ENCODE results near the gene MATR3. TPM values are rescaled to one million over a fixed set of nuclear protein-coding genes. Genes with fewer than 3 reads are reported as not detected.
A peak's percentile ranks its signal among the peaks of the same experiment; 100 is the strongest.
"Not testable (repeated sequence)": the region's sequence is repeated elsewhere in the genome, so short reads cannot be mapped to it uniquely, and the experiment has no call there.

Gene MATR3
- polyA plus RNA-seq, 1 donor: 320 TPM

DNA sequence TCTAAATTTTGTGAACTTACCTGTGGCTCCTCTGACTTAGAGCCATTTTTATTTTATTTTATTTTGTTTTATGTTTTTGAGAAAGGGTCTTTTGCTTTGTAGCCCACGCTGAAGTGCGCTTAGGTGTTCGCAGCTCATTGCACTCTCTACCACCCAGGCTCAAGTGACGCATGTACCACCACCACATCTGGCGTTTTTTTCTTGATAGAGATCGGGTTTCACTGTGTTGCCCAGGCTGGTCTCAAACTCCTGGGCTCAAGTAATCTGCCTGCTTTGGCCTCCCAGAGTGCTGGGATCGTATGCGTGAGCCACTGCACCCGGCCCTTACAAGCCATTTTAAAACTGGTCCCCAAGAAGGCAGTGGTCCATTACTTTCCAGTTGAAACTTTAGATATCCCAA lies 18.5 kb downstream of the MATR3 start:
- Histone ChIP-seq H3K4me1 (ENCODE audit: control insufficient read depth, insufficient read depth, low read length) (no peaks in the 10 kb centered on the region), H3K27me3 (ENCODE audit: control insufficient read depth, insufficient read depth, low read length) (no peaks in the 10 kb centered on the region), H3K27ac (ENCODE audit: low read length) (no peak overlapping the region), H3K9me3 (ENCODE audit: control insufficient read depth, low read depth, low read length) (no peaks in the 10 kb centered on the region), H3K36me3 (ENCODE audit: control insufficient read depth, insufficient read depth, low read length) (peaks cover 15% of the 10 kb centered on the region), H3K4me3 (ENCODE audit: low read length) (no peak overlapping the region)
- 100% methylated on average over 2 of the region's 9 CpGs for WGBS (ENCODE audit: insufficient coverage, low lambda C conversion rate)
- DNase-seq: no peak

GRCh38 chr5:139314276-139314675 lies 20.7 kb downstream of the MATR3 start:
- Histone ChIP-seq H3K9me3 (ENCODE audit: control insufficient read depth, low read depth, low read length) (no peaks in the 10 kb centered on the region), H3K27ac (ENCODE audit: low read length) (no peak overlapping the region), H3K4me3 (ENCODE audit: low read length) (no peak overlapping the region), H3K27me3 (ENCODE audit: control insufficient read depth, insufficient read depth, low read length) (no peaks in the 10 kb centered on the region), H3K4me1 (ENCODE audit: control insufficient read depth, insufficient read depth, low read length) (no peaks in the 10 kb centered on the region), H3K36me3 (ENCODE audit: control insufficient read depth, insufficient read depth, low read length) (peaks cover 30% of the 10 kb centered on the region)
- no peak for DNase-seq
- no CpG with 5 or more reads among the region's 1 CpG for WGBS (ENCODE audit: insufficient coverage, low lambda C conversion rate)

DNA sequence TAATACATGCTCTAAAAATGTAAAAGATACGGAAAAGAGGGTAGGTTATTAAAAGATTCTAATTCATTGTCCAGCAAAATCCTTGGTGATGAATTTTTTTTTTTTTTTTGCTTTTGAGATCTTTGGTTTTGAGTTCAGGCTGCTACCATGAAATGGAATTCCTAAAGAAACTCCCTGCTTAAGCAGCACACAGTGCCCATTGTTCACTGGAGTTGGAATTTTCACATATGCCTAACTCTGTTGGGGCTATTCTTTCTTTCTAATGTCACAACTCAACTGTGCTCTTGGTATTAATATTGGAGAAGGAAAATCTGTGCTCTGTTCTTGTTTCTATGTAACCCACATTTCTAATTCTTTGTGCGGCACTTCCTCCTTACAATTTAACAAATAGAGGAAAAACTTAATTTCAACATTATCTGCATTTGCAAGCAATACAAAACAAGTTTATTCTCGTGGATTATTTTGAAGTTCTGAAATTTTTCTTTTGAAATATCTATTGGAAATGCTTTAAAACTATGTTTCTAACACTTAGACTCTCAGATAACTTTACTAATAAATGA lies 21.6 kb downstream of the MATR3 start:
- H3K27ac ChIP-seq (ENCODE audit: low read length): no peak overlapping the region
- no peak for DNase-seq
- H3K4me1 ChIP-seq (ENCODE audit: control insufficient read depth, insufficient read depth, low read length): no peaks in the 10 kb centered on the region
- whole genome bisulfite sequencing (ENCODE audit: insufficient coverage, low lambda C conversion rate): 100% methylated on average over 3 of the region's 3 CpGs
- peaks cover 37% of the 10 kb centered on the region for H3K36me3 ChIP-seq (ENCODE audit: control insufficient read depth, insufficient read depth, low read length)
- no peak overlapping the region for H3K4me3 ChIP-seq (ENCODE audit: low read length)
- H3K27me3 ChIP-seq (ENCODE audit: control insufficient read depth, insufficient read depth, low read length): no peaks in the 10 kb centered on the region
- H3K9me3 ChIP-seq (ENCODE audit: control insufficient read depth, low read depth, low read length): no peaks in the 10 kb centered on the region

GRCh38 chr5:139335811-139336210 lies 42.3 kb downstream of the MATR3 start:
- no peak for DNase-seq
- 70% methylated on average over 3 of the region's 6 CpGs for WGBS (ENCODE audit: insufficient coverage, low lambda C conversion rate)
- H3K4me3 ChIP-seq (ENCODE audit: low read length): no peak overlapping the region
- H3K4me1 ChIP-seq (ENCODE audit: control insufficient read depth, insufficient read depth, low read length): no peaks in the 10 kb centered on the region
- H3K27me3 ChIP-seq (ENCODE audit: control insufficient read depth, insufficient read depth, low read length): no peaks in the 10 kb centered on the region
- no peak overlapping the region for H3K27ac ChIP-seq (ENCODE audit: low read length)
- no peaks in the 10 kb centered on the region for H3K9me3 ChIP-seq (ENCODE audit: control insufficient read depth, low read depth, low read length)
- peaks cover 16% of the 10 kb centered on the region for H3K36me3 ChIP-seq (ENCODE audit: control insufficient read depth, insufficient read depth, low read length)

GRCh38 chr5:139340051-139340450 lies 46.5 kb downstream of the MATR3 start:
- no CpG with 5 or more reads among the region's 2 CpGs for WGBS (ENCODE audit: insufficient coverage, low lambda C conversion rate)
- Histone ChIP-seq H3K9me3 (ENCODE audit: control insufficient read depth, low read depth, low read length) (no peaks in the 10 kb centered on the region), H3K36me3 (ENCODE audit: control insufficient read depth, insufficient read depth, low read length) (peaks cover 2% of the 10 kb centered on the region), H3K4me1 (ENCODE audit: control insufficient read depth, insufficient read depth, low read length) (peaks cover 3% of the 10 kb centered on the region), H3K27ac (ENCODE audit: low read length) (no peak overlapping the region), H3K27me3 (ENCODE audit: control insufficient read depth, insufficient read depth, low read length) (no peaks in the 10 kb centered on the region), H3K4me3 (ENCODE audit: low read length) (no peak overlapping the region)
- no peak for DNase-seq

GRCh38 chr5:139341187-139341688 lies 47.7 kb downstream of the MATR3 start:
- Histone ChIP-seq H3K36me3 (ENCODE audit: control insufficient read depth, insufficient read depth, low read length) (peaks cover 2% of the 10 kb centered on the region), H3K4me3 (ENCODE audit: low read length) (peak overlapping the region; percentile 98), H3K27ac (ENCODE audit: low read length) (no peak overlapping the region), H3K27me3 (ENCODE audit: control insufficient read depth, insufficient read depth, low read length) (no peaks in the 10 kb centered on the region), H3K4me1 (ENCODE audit: control insufficient read depth, insufficient read depth, low read length) (peaks cover 3% of the 10 kb centered on the region), H3K9me3 (ENCODE audit: control insufficient read depth, low read depth, low read length) (no peaks in the 10 kb centered on the region)
- no CpG with 5 or more reads among the region's 17 CpGs for WGBS (ENCODE audit: insufficient coverage, low lambda C conversion rate)
- no peak for DNase-seq

DNA sequence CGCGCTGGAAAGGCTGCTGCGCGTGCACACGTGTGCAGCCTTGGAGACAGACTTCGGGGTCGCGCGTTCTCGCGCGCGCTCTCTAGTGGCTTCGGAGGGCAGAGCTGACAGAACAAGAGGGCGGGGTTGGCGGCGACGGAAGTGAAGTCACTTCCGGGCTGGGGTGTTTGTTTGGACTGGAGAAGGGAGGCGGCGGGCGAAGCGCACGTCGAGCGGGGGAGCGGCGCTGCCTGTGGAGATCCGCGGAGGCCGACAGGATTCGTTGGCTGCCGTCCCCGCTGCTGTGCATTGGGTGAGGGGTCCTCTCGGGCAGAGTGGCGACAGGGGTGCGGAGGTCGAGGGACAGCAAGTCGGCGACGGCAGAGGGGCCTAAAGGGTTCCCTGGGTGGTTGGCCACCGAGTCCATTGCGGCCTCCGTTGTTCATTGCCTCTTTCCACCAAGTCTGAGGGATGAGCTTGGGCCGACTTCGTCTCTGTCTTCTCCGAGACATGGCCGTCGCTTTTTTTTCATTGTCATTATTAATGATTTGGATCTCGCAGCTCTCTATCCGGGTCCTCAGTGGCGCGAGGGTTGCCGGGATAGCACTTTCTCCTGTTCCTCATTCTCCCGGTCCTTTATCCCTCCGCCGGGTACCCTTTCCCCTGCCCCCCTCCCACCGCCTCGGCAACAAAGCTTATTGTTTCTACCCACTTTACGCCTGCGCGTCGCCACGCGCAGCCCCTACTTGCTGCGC lies 48.3 kb downstream of the MATR3 start, which contains the start of gene PAIP2:
TSS of gene PAIP2 (plus strand) at position 166 of the 734 bp plus-strand sequence. CDS start 21,931 bp downstream, outside the sequence.
- Histone ChIP-seq H3K27ac (ENCODE audit: low read length) (peak within 1 kb of the TSS; percentile 99), H3K4me3 (ENCODE audit: low read length) (peak within 1 kb of the TSS; percentile 98), H3K4me1 (ENCODE audit: control insufficient read depth, insufficient read depth, low read length) (peaks cover 3% of the 10 kb centered on the region), H3K36me3 (ENCODE audit: control insufficient read depth, insufficient read depth, low read length) (peaks cover 2% of the 10 kb centered on the region), H3K9me3 (ENCODE audit: control insufficient read depth, low read depth, low read length) (no peaks in the 10 kb centered on the region), H3K27me3 (ENCODE audit: control insufficient read depth, insufficient read depth, low read length) (no peaks in the 10 kb centered on the region)
- peak; percentile 98 to 99 for DNase-seq
- WGBS (ENCODE audit: insufficient coverage, low lambda C conversion rate): 3% methylated on average over 5 of the region's 66 CpGs

- no peak for DNase-seq
- Histone ChIP-seq H3K4me1 (ENCODE audit: control insufficient read depth, insufficient read depth, low read length) (peaks cover 3% of the 10 kb centered on the region), H3K4me3 (ENCODE audit: low read length) (peak overlapping the region; percentile 98), H3K9me3 (ENCODE audit: control insufficient read depth, low read depth, low read length) (no peaks in the 10 kb centered on the region), H3K27ac (ENCODE audit: low read length) (peak overlapping the region; percentile 99), H3K36me3 (ENCODE audit: control insufficient read depth, insufficient read depth, low read length) (peaks cover 2% of the 10 kb centered on the region), H3K27me3 (ENCODE audit: control insufficient read depth, insufficient read depth, low read length) (no peaks in the 10 kb centered on the region)
- no CpG with 5 or more reads among the region's 16 CpGs for WGBS (ENCODE audit: insufficient coverage, low lambda C conversion rate)
These were observed 48.8 kb downstream of the MATR3 start for GRCh38 chr5:139342423-139342723.

- Histone ChIP-seq H3K4me3 (ENCODE audit: low read length) (no peak overlapping the region), H3K27me3 (ENCODE audit: control insufficient read depth, insufficient read depth, low read length) (no peaks in the 10 kb centered on the region), H3K9me3 (ENCODE audit: control insufficient read depth, low read depth, low read length) (no peaks in the 10 kb centered on the region), H3K36me3 (ENCODE audit: control insufficient read depth, insufficient read depth, low read length) (peaks cover 2% of the 10 kb centered on the region), H3K27ac (ENCODE audit: low read length) (no peak overlapping the region), H3K4me1 (ENCODE audit: control insufficient read depth, insufficient read depth, low read length) (peaks cover 3% of the 10 kb centered on the region)
- 20% methylated on average over 1 of the region's 9 CpGs for WGBS (ENCODE audit: insufficient coverage, low lambda C conversion rate)
- no peak for DNase-seq
These were observed 49.9 kb downstream of the MATR3 start for GRCh38 chr5:139343476-139343875.

GRCh38 chr5:139344177-139344576 lies 50.6 kb downstream of the MATR3 start:
- peaks cover 2% of the 10 kb centered on the region for H3K36me3 ChIP-seq (ENCODE audit: control insufficient read depth, insufficient read depth, low read length)
- peaks cover 3% of the 10 kb centered on the region for H3K4me1 ChIP-seq (ENCODE audit: control insufficient read depth, insufficient read depth, low read length)
- no peak overlapping the region for H3K27ac ChIP-seq (ENCODE audit: low read length)
- H3K4me3 ChIP-seq (ENCODE audit: low read length): no peak overlapping the region
- H3K27me3 ChIP-seq (ENCODE audit: control insufficient read depth, insufficient read depth, low read length): no peaks in the 10 kb centered on the region
- no CpG with 5 or more reads among the region's 2 CpGs for WGBS (ENCODE audit: insufficient coverage, low lambda C conversion rate)
- H3K9me3 ChIP-seq (ENCODE audit: control insufficient read depth, low read depth, low read length): no peaks in the 10 kb centered on the region
- no peak for DNase-seq

- not testable (repeated sequence) for DNase-seq; H3K9me3 ChIP-seq (ENCODE audit: control insufficient read depth, low read depth, low read length); H3K4me1 ChIP-seq (ENCODE audit: control insufficient read depth, insufficient read depth, low read length); H3K36me3 ChIP-seq (ENCODE audit: control insufficient read depth, insufficient read depth, low read length); H3K4me3 ChIP-seq (ENCODE audit: low read length); H3K27ac ChIP-seq (ENCODE audit: low read length); H3K27me3 ChIP-seq (ENCODE audit: control insufficient read depth, insufficient read depth, low read length)
- 100% methylated on average over 4 of the region's 8 CpGs for WGBS (ENCODE audit: insufficient coverage, low lambda C conversion rate)
These were observed 51.9 kb downstream of the MATR3 start for GRCh38 chr5:139345442-139345841.

Measured in large intestine (tissue), 3 donors.